Medulla oblongata (tissue), 1 donor: ENCODE data around the gene PRDM16.
"Not testable (repeated sequence)": the region's sequence is repeated elsewhere in the genome, so short reads cannot be mapped to it uniquely, and the experiment has no call there.

Experiments used
- DNase-seq: peaks from one replicate; pipeline ENCODE4 v3.0.0-alpha.2; 2015; ENCODE audit errors: extremely low spot score

PRDM16 gene

DNA sequence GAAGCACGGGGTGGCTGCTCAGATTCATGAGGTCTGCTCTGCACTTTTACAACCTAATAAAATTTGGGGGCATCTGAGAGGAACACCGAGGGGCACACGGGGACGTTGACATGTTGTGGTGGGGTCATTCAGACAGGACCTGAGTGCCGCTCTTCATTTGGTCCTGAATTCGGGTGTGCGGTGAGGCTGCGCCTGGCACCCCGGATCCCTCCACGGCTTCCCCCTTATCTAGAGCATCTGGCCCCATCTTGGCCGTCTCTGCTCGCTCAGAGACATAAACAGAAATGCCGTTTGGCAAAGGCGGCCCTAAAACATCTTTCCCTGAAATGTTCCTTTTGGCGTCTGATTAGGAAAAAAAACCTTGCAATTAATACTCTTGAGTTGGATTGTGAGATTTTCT is 157.2 kb downstream of the PRDM16 start:
- no peak for DNase-seq

DNA sequence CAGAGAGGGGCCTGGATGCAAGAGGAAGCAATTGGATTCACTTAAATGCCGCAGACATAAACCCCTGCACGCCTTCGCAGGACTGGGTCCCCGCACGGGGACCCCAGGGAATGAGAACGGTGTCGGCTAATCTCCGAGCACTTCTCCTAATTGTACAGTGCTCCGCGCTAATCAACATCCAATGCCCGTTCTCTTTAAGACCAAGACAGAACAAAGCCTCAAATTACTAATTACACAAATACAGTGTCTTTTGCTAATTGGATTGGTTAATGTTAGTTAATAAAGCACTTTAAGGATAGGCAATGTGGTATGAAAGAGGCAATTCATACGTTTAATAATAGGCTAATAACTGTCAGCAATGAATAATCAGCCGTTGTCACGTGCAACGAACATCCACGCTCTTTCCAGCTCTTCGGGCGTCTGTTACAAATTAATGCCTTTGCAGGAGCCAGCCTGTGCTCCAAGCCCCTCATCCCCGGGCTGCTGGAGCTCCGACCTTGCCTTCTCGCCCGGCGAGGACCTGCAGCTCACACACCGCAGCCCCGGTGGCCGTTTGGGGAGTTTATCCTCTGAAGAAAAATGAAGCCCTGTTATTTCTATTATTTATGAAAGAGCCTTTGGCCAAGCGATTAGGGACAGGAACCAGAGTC is 157.8 kb downstream of the PRDM16 start:
- DNase-seq, result no peak

DNA sequence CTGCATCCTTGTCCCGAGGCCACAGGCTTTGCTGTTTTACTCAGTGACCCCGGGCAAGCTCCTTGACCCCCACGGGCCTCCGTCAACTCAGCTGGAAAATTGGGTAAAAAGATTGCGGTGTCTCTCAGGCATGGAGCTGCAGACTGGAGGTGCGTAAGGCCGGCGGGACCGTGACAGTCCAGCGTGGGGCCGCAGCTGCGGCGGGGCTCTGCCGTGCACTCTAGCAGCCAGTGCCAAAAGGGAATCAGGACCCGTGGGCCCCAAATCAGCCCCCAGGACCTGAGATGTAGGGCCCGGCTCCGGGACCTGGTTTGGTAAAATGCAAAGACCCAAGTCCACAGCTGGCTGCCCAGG is 158.3 kb downstream of the PRDM16 start:
- DNase-seq, result no peak

DNA sequence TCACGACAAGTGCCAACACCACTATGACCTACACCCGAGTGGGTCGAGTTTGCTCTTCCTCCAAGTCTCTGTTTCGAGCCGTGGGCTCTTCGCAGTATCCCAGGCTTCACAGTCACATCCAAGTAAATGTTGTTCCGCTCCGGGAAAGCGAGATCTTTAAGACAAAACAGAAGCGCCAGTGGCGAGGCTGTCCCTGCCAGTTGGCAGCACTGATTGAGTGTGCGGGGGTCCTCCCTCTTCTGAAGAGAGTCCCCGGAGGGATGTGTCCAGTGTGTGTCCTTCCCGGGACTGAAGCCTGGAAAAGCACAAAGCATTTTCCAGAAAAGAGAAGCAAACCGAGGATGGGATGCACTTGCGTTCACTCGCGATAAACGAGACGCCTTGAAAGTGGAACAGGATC is 158.9 kb downstream of the PRDM16 start:
- DNase-seq, result no peak

DNA sequence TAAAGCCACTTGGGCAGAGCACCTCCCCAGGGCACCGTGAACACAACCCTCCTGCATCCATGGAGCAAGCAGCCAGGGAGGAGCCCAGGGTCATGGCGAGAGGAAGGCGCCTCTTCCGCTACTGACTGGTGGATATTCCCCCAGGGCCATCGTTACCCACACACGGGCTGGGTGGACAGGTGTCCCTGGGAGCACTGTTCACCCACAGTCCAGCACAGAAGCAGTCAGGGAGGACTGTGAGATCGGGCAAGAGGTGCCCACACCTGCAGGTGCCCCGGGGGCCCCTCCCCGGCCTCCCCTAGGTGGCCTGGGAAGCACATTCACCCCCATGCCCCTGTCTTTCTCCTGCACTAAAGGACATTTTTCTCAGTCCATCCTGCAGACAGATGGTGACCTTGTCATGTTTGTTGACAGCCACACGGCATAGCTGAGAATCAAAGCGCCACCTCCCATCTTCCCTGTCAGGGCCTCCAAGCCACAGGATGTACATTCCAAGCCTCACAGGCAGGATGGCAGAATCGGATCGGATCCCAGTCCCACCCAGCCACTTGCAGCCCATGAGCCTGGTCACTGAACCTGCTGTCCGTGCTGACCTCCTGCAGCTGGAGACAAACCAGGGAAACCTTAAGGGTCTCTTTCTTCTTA is 160.2 kb downstream of the PRDM16 start:
- DNase-seq, result no peak

DNA sequence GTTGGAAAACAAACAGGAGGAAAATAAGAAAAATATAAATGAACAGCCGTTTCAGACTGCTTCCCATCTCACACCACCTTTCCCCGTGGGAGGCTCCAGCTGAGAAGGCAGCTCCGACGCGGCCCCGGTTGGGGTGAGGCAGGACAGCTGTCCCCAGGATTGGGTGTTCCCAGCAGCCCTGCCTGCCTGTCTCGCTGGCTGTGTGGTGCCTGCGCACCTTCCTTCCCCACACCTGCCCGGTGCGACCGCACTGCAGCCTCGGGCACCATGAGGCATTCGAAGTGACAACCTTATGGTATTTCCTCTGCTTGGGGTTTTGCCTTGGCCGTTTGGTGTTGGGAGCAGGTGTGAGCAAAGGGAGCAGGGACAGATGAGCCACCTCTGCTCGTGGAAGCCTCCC is 161.6 kb downstream of the PRDM16 start:
- no peak for DNase-seq

DNA sequence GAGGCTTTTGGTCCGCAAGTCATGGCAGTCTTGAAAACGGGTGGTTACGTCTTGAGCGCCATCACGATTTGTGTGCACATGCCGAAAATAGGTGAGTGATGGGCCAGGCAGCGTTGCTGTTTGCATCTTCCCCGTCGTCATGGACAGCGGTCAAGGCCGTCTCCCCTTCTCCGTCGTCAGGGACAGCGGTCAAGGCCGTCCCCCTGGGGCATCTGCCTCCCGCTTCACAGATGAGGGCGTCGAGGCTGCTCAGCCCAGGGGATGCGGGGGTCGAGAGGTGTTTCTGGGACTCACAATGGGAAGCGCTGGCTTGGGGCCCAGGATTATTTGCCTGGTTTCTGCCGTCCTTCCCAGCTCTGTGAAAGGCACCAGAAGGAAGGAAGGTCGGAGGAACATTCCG is 162.2 kb downstream of the PRDM16 start:
- no peak for DNase-seq

DNA sequence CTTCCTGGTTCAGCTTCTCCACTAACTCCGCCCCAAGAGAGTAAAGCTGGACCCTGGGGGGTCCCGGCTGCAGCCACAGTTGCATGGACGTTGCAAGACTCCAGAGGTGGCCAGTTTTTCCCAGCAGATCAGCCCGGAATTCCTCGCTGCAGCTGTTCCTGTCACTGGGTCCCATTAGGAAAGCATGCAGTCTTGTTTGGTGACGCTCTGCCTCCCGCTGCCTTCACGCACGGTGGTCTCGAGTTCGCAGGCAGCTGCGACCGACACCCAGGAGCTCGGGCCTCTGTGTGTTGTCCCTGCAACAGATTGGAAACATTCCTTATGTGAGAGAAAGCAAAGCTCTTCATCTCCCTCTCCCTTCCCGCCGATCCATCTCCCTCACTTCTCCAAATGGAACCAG is 162.8 kb downstream of the PRDM16 start:
- no peak for DNase-seq

DNA sequence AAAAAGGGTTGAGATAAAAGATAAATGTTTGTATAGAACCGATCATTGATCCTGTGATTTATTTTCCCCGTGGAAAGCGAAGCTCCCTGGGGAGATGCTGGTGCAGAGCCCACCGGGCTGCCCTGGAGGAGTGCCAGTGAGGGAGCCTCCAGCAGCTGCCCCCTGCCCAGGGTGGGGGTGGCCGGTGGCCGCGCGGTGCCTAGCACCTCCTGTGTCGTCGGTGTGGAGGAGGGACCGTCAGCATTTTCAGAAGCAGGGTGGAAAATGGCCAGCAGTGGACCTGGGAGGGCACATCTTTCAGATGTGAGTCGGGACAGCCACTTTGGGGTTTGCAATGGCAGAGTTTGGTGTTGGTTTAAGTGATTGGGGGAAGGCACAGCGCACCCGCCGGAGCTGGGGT is 164.0 kb downstream of the PRDM16 start:
- no peak for DNase-seq

DNA sequence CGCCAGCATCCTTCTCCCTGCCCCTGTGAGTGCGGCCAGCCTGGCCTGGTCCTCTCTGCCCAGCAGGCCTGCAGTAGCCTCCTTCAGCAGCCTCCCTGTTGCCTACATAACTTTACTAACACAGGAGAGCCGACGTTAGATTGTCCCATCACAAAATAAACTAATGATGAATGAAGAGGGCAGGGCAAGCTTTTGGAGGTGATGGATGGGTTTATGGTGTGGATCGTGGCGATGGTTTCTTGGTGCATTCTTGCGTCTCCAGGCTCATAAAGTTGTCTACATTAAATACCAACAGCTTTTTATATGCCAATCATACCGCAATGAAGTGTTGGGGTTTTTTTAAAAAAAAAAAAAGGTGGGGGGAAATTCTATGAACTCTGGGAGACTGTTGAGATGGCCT is 164.5 kb downstream of the PRDM16 start:
- DNase-seq, result no peak

DNA sequence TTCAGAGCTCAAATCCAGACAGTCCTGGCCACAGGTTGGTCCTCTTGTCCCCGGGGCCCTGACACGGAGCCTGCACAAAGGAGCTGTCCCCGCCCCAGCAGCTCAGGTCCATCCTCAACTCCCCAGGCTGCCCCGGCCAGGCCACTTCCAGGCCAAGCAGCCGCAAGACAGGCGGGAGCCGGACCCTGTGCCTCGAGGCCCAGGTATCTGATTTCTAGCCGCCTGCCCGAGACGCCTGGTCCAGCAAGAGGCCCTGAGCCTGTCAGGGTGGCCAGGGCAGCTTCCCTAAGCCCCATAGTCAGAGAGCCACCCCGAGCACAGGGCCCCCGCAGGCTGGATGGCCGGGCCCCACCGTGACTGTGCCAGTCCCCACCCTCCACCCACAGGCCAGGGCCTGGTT is 165.3 kb downstream of the PRDM16 start:
- DNase-seq, result no peak

DNA sequence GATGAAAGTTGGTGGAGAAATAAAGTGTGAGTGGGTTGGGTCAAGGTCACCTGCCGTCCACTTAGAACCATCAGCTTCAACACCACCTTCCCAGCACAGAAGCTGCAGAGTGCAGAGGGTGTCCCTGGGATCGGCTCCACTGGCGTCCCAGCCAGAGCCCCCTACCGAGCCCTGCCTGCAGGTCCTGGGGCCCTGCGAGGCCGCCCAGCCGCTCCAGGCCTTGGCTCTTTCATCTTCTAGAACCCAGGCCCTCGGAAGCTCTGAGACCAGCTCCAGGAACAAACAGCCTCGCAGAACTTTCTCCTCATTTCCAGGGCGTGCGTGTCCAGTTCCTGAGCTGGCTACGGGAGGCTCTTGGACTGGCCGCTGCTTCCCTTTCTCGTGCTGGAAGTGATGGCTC is 166.0 kb downstream of the PRDM16 start:
- DNase-seq, result no peak

DNA sequence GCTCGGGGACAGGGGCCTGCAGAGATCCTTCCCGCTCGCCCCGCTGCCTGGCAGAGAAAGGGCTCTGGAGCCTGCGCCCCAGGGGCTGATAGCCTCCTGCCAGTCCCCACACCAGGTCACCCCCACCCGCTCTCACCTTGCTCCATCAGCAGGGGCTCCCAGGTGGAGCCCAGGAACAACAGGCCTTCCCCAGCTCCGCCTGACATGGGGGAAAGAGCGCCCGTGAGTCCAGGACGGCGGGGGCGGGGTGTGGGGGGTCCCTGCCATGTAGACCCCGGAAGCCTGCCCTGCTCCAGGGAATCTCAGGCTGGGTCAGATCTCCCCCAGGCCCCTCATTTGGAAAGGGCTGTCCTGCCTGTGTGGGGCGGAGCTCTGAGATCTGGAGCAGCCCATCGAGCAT is 166.5 kb downstream of the PRDM16 start:
- no peak for DNase-seq

DNA sequence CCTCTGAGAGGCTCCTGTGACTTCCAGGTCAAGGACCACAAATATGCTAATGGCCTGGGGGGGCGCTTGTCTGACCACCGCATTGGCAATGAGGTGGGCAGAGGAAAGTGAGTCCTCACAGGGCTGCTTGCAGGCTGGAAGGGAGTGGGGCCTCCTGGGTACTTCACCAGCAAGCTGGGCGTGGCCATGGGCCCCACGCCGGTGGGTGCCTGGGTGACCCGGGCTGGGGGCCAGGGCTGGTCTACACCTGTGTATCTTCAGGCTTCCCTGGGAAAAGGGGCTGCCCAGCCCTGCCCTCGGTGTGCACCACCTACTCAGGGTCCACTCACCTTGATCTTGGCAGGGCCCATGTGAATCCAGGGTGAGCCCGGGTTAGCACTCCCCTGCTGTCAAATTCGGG is 167.4 kb downstream of the PRDM16 start:
- DNase-seq, result no peak

DNA sequence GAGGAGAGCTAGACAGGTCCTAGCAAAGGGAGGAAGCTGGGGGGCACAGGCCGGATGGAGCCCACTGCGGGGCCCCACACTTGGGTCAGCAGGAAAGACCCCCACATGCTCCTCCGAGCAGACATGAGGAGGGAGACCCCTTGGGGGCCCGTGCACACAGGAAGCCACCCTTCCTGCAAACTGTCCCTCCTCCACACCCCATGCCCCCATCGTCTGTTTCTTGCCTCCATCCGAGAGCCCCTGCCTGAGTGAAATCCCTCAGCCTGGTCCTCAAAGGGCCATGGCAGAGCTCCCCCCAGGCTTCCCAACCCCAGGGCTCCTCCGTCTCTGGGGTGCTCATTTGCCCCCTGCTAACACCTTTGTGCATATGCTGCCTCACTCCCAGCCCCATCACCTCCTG is 168.0 kb downstream of the PRDM16 start:
- DNase-seq, result no peak

DNA sequence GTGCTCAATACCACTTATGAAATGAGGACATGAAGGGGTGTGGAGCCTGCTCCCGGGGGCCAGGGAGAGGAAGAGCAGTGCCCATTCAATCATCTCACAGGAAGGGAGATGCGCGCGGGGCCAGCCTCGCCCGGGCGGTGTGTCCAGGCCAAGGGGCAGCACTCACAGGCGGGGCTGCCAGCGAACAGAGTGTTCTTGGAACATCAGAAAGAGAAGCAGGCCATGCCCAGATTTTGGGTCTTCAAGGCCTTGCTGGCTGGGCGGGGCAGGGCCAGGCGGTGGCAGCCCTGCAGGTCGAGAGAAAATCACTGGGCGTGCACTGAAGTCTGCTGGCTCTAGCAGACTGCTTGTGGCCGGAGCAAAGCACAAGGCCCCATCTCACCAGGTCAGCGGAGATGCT is 168.6 kb downstream of the PRDM16 start:
- peak; percentile 22 for DNase-seq

DNA sequence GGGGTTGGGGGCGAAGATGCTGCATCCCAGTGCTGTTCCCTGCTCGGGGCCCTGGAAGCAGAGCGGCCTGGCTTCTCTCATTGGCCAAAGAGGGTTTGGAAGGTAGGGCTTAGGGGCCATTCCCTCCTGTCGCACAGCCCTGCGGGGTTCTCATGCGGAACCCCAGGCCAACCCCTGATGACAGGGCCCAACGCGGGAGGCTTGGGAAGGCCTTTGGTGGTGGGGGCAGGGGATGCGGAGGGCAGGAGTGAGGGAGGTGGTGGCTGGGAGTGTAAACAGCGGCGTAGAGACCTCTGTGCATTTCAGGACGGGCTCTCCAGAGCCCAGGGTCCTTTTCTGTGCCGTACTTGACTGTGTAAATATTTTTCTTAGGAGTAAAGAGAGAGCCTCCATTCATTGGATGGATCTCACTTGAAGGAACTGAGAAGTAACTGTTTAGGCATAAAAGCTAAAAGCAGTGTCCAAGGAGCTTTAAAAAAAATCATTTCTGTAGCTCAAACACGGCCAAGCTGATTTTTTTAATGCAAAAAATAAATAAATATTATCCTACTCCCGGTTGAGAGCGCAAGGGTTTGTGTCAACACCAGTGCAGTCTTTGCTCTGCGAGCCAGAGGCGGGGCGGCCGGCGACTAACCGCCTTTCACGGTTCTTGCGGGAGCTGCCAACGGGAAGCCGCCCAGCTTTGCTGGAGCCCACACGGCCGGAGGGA is 169.1 kb downstream of the PRDM16 start:
- DNase-seq, result peak; percentile 25

DNA sequence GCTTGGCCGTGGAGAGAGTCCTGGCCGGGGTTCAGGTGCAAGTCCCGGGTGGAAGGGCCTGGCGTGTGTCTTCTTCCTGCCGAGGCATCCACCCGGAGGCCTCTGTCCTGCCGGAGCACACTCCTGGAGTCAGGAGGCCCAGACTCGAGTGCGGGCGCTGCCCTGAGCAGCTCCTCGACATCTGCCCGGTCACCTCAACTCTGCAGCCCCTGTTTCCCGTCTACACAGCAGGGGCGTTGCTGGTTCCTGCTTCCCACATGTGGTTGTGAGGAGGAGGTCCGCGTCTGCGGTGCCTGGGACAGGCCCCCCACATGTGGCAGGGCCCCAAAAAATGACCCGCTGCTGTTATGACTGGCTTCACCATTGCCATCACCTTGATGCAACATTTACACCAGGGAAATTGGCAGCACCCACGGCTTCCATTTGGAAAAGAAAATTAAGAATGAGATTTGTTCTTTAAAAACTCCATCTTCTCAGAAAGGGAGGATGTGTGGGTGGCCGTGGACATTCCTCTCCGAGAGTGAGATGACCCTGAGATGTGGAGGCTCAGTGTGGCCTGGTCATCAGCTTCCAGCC is 169.8 kb downstream of the PRDM16 start:
- DNase-seq, result no peak

DNA sequence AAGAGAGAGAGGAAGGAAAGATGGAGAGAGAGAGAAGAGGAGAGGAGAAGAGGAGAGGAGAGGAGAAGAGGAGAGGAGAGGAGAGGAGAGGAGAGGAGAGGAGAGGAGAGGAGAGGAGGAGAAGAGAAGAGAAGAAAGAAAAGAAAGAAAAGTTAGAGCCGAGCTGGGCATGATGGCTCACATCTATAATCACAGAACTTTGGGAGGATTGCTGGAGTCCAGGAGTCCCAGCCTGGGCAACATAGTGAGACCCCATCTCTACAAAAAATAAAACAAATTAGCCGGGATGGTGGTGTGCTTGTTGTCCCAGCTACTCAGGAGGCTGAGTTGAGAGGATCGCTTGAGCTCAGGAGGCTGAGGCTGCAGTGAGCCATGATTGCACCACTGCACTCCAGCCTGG is 171.0 kb downstream of the PRDM16 start:
- not testable (repeated sequence) for DNase-seq

DNA sequence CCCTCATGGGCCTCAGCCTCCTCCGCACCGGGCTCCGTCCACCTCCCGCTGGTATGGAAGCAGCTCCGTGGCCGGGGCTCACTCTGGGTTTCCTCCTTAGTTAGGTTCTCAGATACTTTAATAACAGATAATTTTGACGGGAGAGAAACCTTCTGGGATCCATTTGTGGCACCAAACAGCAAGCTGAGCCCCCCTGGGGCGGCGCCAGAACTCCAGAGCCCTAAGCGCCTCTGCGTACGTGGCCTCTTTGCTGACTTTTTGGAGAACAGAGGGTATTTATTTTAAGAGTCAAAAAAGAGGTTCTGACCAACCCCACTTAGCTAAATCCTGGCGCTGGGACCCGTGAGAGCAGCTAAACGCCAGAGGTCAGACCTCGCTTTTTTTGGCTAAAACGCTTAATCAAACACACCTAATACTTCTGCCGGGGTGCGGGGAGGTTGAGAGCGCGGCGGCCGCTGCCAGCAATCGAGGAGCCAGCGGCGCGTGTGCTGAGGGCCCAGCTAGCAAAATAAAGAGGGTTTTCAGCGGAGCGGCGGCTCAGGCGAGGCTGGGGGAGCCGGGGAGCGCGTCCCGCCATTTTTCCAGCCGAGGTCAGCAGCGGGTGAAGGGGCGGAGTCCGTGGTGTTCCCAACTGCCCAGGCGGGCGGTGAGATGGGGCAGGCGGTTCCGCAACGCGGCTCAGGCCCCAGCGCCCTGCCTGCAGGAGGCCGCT is 171.7 kb downstream of the PRDM16 start:
- DNase-seq, result no peak

DNA sequence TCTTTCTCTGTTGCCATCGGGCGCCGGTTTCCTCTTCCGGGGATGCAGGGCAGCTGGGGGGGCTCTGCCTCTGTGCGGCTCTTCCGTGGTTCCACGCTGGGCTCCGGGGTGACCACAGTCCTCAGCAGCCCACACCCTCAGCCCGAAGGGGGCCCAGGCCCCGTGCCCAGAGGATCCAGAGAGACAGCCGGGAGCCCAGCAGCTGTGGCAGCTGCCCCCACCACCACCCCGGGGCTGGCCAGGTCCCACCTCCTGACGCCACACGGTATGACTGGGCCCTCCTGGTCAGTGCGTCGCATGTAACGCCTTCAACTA is 172.2 kb downstream of the PRDM16 start:
- DNase-seq, result no peak

DNA sequence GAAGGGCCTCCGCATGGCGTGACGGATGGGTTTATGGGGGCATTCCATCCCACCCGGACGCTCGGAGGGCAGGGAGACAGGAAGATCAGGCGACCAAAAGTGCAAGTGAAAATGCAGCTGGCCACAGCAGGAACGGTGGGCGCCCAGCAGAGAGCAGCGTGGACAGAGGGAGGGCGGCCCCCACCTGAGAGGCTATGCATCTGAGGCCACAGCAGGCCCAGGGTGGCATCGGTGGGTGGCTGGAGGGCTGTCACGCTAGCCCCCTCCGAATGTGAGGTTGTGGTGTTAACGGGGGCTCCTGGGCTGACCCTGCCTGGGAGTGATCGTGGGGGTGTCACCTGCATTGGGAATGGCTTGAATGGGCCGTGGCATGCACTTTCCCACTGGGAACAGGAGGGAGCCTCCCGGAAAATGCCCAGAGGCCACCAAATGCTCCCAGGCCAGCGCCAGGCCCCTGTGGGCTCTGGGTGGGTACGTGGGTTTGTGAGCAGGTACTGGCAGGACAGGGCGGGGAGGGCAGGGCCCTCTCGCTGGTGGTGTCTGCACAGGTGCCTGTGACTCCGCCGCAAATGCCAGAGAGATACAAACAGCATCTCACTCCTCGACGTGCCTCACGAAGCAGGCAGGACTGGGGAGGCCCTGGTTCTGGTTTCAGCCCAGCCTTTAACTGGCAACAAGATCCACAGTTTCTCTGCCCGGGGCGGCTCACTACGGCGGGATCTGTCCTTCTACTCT is 172.8 kb downstream of the PRDM16 start:
- DNase-seq, result no peak
